Measurements from ENCODE around the gene CORO2A. TPM values are rescaled to one million over a fixed set of nuclear protein-coding genes. Genes with fewer than 3 reads are reported as not detected.

The CORO2A gene
- total and polyA plus RNA-seq, 2 donors (not counting 3 experiments of a cell fraction or from before 2014, with no cell fraction given): 0.35 to 0.53 TPM

DNA sequence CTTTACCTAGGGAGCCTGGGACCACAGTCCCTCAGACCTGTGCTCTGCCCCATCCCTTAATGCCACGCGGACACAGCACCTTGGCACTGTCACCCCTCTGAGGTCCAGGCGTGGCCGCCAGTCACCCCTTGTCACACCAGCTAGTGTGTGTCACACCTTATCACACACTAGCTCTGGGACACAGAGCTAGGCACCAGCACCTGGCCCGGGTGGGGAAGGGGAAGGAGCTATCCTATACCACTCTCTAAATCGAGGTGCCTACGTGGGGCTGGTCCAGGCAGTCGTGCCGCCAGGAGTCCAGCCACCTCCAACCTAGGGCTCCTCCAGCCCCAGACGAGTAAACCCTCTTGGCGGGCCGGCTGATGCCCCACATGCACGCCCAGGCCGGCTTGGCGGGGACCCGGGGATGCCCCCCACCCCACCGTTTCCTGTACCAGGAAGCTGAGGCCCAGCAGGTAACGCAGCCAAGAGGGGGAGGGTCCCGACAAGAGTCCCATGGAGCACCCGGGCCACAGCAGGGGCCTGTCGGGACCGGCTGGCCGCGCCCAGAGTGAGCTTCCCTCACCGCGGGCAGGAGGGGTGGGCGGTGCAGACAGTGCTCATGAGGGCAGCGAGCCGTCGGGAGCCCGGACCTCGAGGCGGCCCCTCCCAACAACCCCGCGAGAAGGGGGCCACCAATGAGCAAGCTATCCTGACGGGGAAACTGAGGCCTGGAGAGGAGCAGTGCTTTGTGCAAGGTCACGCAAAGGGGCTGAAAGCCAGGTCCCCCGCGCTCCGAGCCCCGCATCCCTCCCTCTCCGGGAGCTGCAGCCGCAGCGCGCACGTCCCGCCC is 550 bp downstream of the CORO2A start:
- peak overlapping the region; percentile 55 for H2AFZ ChIP-seq (ENCODE audit: low read depth, low read length)
- H3K4me3 ChIP-seq (replicated peaks in 1 of 3; ENCODE audit: insufficient read depth in 1 of 3, low read depth in 1 of 3, low read length in 3 of 3): peak overlapping the region; percentile 19 to 73 (median 20)
- H3K4me1 ChIP-seq (ENCODE audit: control insufficient read depth, extremely low read depth, insufficient read depth, low read length): no peaks in the 10 kb centered on the region
- no peak for DNase-seq (ENCODE audit: low read depth, low spot score)
- H3K9me3 ChIP-seq (replicated peaks; ENCODE audit: control insufficient read depth, insufficient read depth, low read length): no peaks in the 10 kb centered on the region
- no peak for TF ChIP-seq MAX (IDR thresholded peaks at IDR 0.05; ENCODE audit: insufficient read depth, insufficient read length)
- TF ChIP-seq POLR2A (IDR thresholded peaks at IDR 0.05; ENCODE audit: low read depth, low read length): no peak
- TF ChIP-seq POLR2AphosphoS5 (IDR thresholded peaks at IDR 0.05; ENCODE audit: insufficient read depth, low read depth, low read length): no peak
- no peak for TF ChIP-seq EZH2 (IDR thresholded peaks at IDR 0.05; ENCODE audit: borderline replicate concordance, low read depth, low read length, severe bottlenecking)
- no peak for TF ChIP-seq MYC (IDR thresholded peaks at IDR 0.05; ENCODE audit: low read depth, low read length)
- no peak for TF ChIP-seq CTCF (IDR thresholded peaks at IDR 0.05; ENCODE audit: extremely low read depth in 1 of 2, insufficient read depth in 1 of 2, low read depth in 1 of 2, low read length in 2 of 2)
- no peak for TF ChIP-seq JUN (IDR thresholded peaks at IDR 0.05; ENCODE audit: borderline replicate concordance, insufficient read depth, insufficient read length, low read depth)
- no peak for TF ChIP-seq FOS (IDR thresholded peaks at IDR 0.05; ENCODE audit: borderline replicate concordance, insufficient read depth, low read length)
- TF ChIP-seq GATA2 (IDR thresholded peaks at IDR 0.05; ENCODE audit: insufficient read depth, insufficient read length, low read depth, low read length): no peak
- no peaks in the 10 kb centered on the region for H3K36me3 ChIP-seq (ENCODE audit: control insufficient read depth in 2 of 2, extremely low read depth in 1 of 2, insufficient read depth in 2 of 2, low read length in 2 of 2)
- ChIA-PET POLR2A (no interaction called here), CTCF (interaction anchor here (0.8 to 1.5 kb wide), 2 partner anchors 48 to 72 kb away, joined by 3 to 5 read pairs; no protein-coding TSS in a partner anchor)
- no TSS peak for BruUV-seq (replicated peaks)
- H3K9ac ChIP-seq (replicated peaks; ENCODE audit: extremely low read depth, insufficient read depth, low read length): no peak overlapping the region
- H4K20me1 ChIP-seq (replicated peaks; ENCODE audit: control insufficient read depth, extremely low read depth, insufficient read depth, low read length): no peaks in the 10 kb centered on the region
- FAIRE-seq: no peak
- peak overlapping the region; percentile 77 for H3K4me2 ChIP-seq (ENCODE audit: insufficient read depth, low read length)
- dilution Hi-C loops (cut with MboI; ENCODE audit: extremely low pct_ligation_motif_present, low sequenced_read_pairs): no loop called here
- H3K27ac ChIP-seq (ENCODE audit: insufficient read depth, low read depth, low read length): no peak overlapping the region
- H3K9me1 ChIP-seq (replicated peaks; ENCODE audit: control insufficient read depth, extremely low read depth, insufficient read depth, low read length): no peaks in the 10 kb centered on the region
- intact Hi-C loops (cut with micrococcal nuclease): loop anchor here (1.0 to 5.0 kb wide), 4 partner anchors 73 to 270 kb away; partner anchors contain the start of genes ANP32B, TRIM14 and TRMO
- H3K27me3 ChIP-seq (ENCODE audit: control insufficient read depth in 2 of 2, insufficient read depth in 2 of 2, low read length in 2 of 2): no peaks in the 10 kb centered on the region
- H3K79me2 ChIP-seq (ENCODE audit: control insufficient read depth, insufficient read depth, low read length): no peaks in the 10 kb centered on the region
